Gastroesophageal sphincter (tissue), 4 donors: ENCODE data around the gene GLI3. TPM values are rescaled to one million over a fixed set of nuclear protein-coding genes. Genes with fewer than 3 reads are reported as not detected.

ENCODE experiments used
- ATAC-seq: fragments of 150-250 bp; one replicate; pipeline ENCODE4 v1.9.1; 2016; ENCODE audit warnings: mild to moderate bottlenecking, moderate library complexity
- H3K27ac ChIP-seq, 4 donors: fragments of 200-600 bp; sonication (generic) in 3 of 4; 1 replicate in 3 of 4; 2 replicates in 1 of 4; pipeline ENCODE4 v1.5.1; 2016 to 2019
- H3K27me3 ChIP-seq: fragments of 200-600 bp; sonication (generic); one replicate; pipeline ENCODE4 v1.5.1; 2019
- H3K36me3 ChIP-seq, 2 donors: fragments of 200-600 bp; sonication (generic); one replicate each; pipeline ENCODE4 v1.5.1; 2019; ENCODE audit warnings: control low read depth in 1 of 2
- H3K4me1 ChIP-seq, 3 donors: fragments of 200-600 bp; sonication (generic); 1 replicate in 2 of 3; 2 replicates in 1 of 3; pipeline ENCODE4 v1.5.1; 2016 to 2019; ENCODE audit warnings: control low read depth in 2 of 3
- H3K4me3 ChIP-seq, 2 donors: fragments of 200-600 bp; sonication (generic); one replicate each; pipeline ENCODE4 v1.5.1; 2019; ENCODE audit warnings: mild to moderate bottlenecking in 1 of 2, moderate library complexity in 1 of 2
- H3K9me3 ChIP-seq, 3 donors: fragments of 200-600 bp; sonication (generic); one replicate each; pipeline ENCODE4 v1.5.1; 2017 to 2019; ENCODE audit warnings: control low read depth in 2 of 3
- EP300 ChIP-seq: sonication (generic); formaldehyde crosslinking; IDR thresholded peaks from one replicate; pipeline ENCODE4 v1.6.1; 2017; ENCODE audit warnings: antibody characterized with exemption, mild to moderate bottlenecking
- POLR2A ChIP-seq, 2 donors: fragments of 450-650 bp; IDR thresholded peaks; one replicate each; pipeline ENCODE4 v1.6.1; 2017; ENCODE audit warnings: antibody characterized with exemption in 2 of 2, mild to moderate bottlenecking in 2 of 2, moderate library complexity in 1 of 2
- POLR2AphosphoS5 ChIP-seq: sonication (generic); formaldehyde crosslinking; IDR thresholded peaks from one replicate; pipeline ENCODE4 v1.6.1; 2017; ENCODE audit warnings: antibody characterized with exemption
- WGBS, 2 donors: methylation state at CpG; one replicate each; pipeline ENCODE4 v1.1.5; 2018; ENCODE audit warnings: low coverage in 1 of 2; 5-methylcytosine and 5-hydroxymethylcytosine counted together
- total RNA-seq, 4 donors: library from RNA; depleted of rRNA; stranded (reverse); fragments of >200 nt; gene quantifications; one replicate each; pipeline ENCODE4 v1.1.0, GENCODE V29; 2016
- TF ChIP-seq, protein P1 (sequence below), 4 experiments: fragments of 200-600 bp in 2 of 4; fragments of 450-650 bp in 2 of 4; sonication (generic) in 1 of 4; IDR thresholded peaks; one replicate each; pipeline ENCODE4 v1.5.1; 2017 to 2019; ENCODE audit warnings: antibody characterized with exemption in 4 of 4, mild to moderate bottlenecking in 2 of 4, moderate library complexity in 2 of 4

The GLI3 gene
- total RNA-seq, 4 donors from 2014 or later: 7.3 to 18.2 (median 12.6) TPM

DNA sequence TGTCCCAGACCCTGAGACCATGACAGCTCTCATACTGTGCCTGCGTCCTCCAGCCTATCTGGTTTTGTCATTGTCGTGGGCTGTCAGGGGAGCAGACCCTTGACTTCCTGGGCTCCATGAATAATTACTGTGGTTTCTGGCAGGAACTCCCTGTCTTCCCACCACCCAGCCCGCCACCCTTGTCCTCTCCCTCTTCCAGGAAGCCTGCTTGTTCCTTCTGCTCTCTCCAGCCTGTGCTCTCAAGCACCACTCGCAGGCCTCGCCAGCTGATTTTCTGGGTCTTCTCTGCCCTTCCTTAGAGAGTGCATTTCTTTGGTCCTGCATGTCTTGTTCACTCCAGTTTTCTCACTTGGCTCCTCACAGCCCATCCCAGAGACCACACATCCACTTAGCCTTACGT lies 309.6 kb downstream of the GLI3 start:
- WGBS, 2 donors: 86 to 87% methylated on average over 6 of the region's 6 CpGs

DNA sequence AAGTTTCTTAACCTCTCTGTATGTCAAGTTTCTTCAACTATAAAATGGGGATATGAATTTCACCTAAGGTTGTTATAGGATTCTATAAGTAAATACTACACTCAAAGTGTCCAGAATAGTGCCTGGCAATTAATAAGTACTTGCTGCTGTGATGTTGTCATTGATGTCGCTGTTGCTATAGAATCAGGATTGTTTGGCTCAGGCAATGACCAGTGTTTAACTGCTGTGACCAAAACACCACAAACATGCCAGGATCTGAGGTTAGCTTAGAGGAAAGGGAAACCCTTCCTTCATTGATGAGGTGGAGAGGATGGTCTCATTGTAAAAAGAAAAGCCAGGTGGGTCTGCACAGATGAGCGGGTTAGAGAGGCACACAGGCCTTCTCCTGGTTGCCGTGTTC lies 311.1 kb downstream of the GLI3 start:
- H3K36me3 ChIP-seq: no peaks in the 10 kb centered on the region
- H3K4me1 ChIP-seq: no peaks in the 10 kb centered on the region
- 93 to 94% methylated on average over 2 of the region's 3 CpGs for WGBS, 2 donors
- H3K4me3 ChIP-seq: no peak overlapping the region
- TF ChIP-seq, protein P1, sequence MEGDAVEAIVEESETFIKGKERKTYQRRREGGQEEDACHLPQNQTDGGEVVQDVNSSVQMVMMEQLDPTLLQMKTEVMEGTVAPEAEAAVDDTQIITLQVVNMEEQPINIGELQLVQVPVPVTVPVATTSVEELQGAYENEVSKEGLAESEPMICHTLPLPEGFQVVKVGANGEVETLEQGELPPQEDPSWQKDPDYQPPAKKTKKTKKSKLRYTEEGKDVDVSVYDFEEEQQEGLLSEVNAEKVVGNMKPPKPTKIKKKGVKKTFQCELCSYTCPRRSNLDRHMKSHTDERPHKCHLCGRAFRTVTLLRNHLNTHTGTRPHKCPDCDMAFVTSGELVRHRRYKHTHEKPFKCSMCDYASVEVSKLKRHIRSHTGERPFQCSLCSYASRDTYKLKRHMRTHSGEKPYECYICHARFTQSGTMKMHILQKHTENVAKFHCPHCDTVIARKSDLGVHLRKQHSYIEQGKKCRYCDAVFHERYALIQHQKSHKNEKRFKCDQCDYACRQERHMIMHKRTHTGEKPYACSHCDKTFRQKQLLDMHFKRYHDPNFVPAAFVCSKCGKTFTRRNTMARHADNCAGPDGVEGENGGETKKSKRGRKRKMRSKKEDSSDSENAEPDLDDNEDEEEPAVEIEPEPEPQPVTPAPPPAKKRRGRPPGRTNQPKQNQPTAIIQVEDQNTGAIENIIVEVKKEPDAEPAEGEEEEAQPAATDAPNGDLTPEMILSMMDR (IDR thresholded peaks at IDR 0.05): no peak
- no peak for TF ChIP-seq POLR2A (IDR thresholded peaks at IDR 0.05)
- no peak for TF ChIP-seq POLR2AphosphoS5
- TF ChIP-seq EP300: no peak
- H3K27ac ChIP-seq: no peak overlapping the region
- no peaks in the 10 kb centered on the region for H3K27me3 ChIP-seq
- H3K9me3 ChIP-seq: no peaks in the 10 kb centered on the region
- ATAC-seq: no peak

More for the DNA sequence above, 309.6 kb downstream of the GLI3 start:
- no peak for ATAC-seq
- no peaks in the 10 kb centered on the region for H3K36me3 ChIP-seq
- H3K4me1 ChIP-seq: no peaks in the 10 kb centered on the region
- TF ChIP-seq POLR2AphosphoS5 (no peak), EP300 (no peak), POLR2A (IDR thresholded peaks at IDR 0.05) (no peak)
- TF ChIP-seq, protein P1 (IDR thresholded peaks at IDR 0.05): no peak
- H3K4me3 ChIP-seq: no peak overlapping the region
- H3K27ac ChIP-seq: no peak overlapping the region
- no peaks in the 10 kb centered on the region for H3K9me3 ChIP-seq
- no peaks in the 10 kb centered on the region for H3K27me3 ChIP-seq

DNA sequence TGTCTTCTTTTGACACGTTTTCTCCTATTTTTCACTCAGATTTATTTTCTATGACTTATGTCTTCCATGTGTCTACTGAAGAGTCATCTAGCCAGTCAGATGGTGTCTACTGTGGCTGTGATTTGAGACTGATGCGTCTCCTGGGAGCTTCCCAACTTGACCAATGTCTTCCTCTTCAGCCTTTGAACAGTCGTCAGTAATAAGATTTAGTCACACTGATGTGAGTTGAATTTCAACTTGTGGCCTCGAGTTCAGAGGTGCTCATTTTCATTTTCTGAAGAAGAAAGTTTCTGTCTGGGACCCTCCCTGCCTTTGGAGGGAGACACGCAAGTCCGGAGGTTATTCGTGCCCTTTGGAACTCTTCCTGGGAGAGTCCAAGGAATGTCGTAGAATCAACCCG lies 312.2 kb downstream of the GLI3 start:
- H3K36me3 ChIP-seq: no peaks in the 10 kb centered on the region
- H3K4me3 ChIP-seq: no peak overlapping the region
- H3K9me3 ChIP-seq: no peaks in the 10 kb centered on the region
- WGBS, 2 donors: 88 to 100% methylated on average over 4 to 9 of the region's 9 CpGs
- H3K27ac ChIP-seq: no peak overlapping the region
- no peak for TF ChIP-seq EP300
- TF ChIP-seq POLR2A (IDR thresholded peaks at IDR 0.05): no peak
- TF ChIP-seq POLR2AphosphoS5: no peak
- TF ChIP-seq, protein P1 (IDR thresholded peaks at IDR 0.05): no peak
- no peaks in the 10 kb centered on the region for H3K27me3 ChIP-seq
- no peaks in the 10 kb centered on the region for H3K4me1 ChIP-seq
- ATAC-seq: no peak

DNA sequence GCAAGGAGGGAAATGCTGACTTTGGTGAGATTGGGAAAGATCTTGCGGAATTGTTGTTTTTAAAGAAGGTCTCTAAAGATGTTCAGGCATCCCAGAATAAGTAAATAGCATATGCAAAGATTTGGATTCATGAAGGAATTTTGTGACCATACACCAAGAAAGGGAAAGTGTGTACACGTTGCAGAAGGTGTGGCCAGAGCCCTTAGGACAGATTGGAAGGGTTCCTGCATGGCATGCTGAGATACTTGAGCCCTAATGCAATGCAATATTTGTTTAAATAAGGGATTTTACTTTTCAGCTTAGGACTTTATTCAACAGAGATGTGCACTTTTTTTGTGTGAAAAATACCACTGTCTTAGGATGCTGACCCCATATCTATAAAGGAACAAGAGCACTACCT lies 314.6 kb downstream of the GLI3 start:
- 80 to 83% methylated on average over 2 of the region's 2 CpGs for WGBS, 2 donors
- Histone ChIP-seq H3K27ac (no peak overlapping the region), H3K36me3 (no peaks in the 10 kb centered on the region), H3K9me3 (no peaks in the 10 kb centered on the region), H3K4me3 (no peak overlapping the region), H3K27me3 (no peaks in the 10 kb centered on the region), H3K4me1 (no peaks in the 10 kb centered on the region)
- no peak for TF ChIP-seq EP300
- TF ChIP-seq POLR2A (IDR thresholded peaks at IDR 0.05): no peak
- TF ChIP-seq, protein P1 (IDR thresholded peaks at IDR 0.05): no peak
- no peak for TF ChIP-seq POLR2AphosphoS5
- no peak for ATAC-seq

DNA sequence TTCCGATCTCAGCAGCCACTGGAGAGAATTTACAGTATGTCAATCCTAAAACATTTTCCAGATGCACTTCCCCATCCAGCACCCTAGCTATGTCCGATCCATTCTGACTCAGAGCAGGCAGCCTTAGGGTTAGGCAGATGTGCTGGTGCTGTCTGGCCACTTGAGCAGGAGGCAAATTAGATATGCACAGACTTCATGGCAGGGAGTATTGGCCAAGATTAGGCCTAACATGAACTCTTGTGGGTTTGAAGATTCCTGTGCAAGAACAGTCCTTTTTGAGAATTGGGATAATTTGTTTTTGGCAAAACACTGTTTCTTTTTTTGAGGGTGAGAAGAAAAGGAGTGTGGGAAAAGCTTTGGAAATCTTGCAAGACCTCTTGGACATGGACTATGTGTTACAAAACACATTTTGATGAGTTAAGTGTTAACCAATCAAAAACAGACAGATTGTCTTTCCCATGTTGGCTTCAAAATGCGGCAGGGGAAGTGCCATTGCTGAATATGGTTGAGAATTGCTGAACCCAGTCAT lies 315.5 kb downstream of the GLI3 start:
- Histone ChIP-seq H3K4me3 (no peak overlapping the region), H3K27me3 (no peaks in the 10 kb centered on the region), H3K4me1 (peaks cover 0 to 6% (median 0%) of the 10 kb centered on the region in 3 donors), H3K36me3 (no peaks in the 10 kb centered on the region), H3K27ac (no peak overlapping the region), H3K9me3 (no peaks in the 10 kb centered on the region)
- TF ChIP-seq EP300 (no peak), POLR2AphosphoS5 (peak; percentile 17), POLR2A (IDR thresholded peaks at IDR 0.05) (no peak)
- TF ChIP-seq, protein P1 (IDR thresholded peaks at IDR 0.05): no peak
- 65 to 83% methylated on average over 1 to 2 of the region's 3 CpGs for WGBS, 2 donors
- ATAC-seq: peak; percentile 78
